Right atrium auricular region (tissue), 2 donors: ENCODE results near the gene PRR36. TPM values are rescaled to one million over a fixed set of nuclear protein-coding genes. Genes with fewer than 3 reads are reported as not detected.
"Not testable (repeated sequence)": the region's sequence is repeated elsewhere in the genome, so short reads cannot be mapped to it uniquely, and the experiment has no call there.

Experiments used
- DNase-seq: peaks from one replicate; pipeline ENCODE4 v3.0.0-alpha.2; 2019; ENCODE audit warnings: low spot score
- H3K27ac ChIP-seq, 2 donors: fragments of 200-600 bp; sonication (generic); 1 replicate in 1 of 2; 2 replicates in 1 of 2; pipeline ENCODE4 v1.5.1; 2016 to 2019
- H3K27me3 ChIP-seq, 2 donors: fragments of 200-600 bp; sonication (generic); one replicate each; pipeline versions ENCODE4 v1.5.1 to v1.6.0; 2017 to 2019
- H3K36me3 ChIP-seq: fragments of 200-600 bp; sonication (generic); one replicate; pipeline ENCODE4 v1.5.1; 2016
- H3K4me1 ChIP-seq, 2 donors: fragments of 200-600 bp; sonication (generic); one replicate each; pipeline versions ENCODE4 v1.5.1 to v1.6.0; 2017 to 2019
- H3K4me3 ChIP-seq, 2 donors: fragments of 200-600 bp; sonication (generic); 1 replicate in 1 of 2; 2 replicates in 1 of 2; pipeline ENCODE4 v1.5.1; 2017 to 2019; ENCODE audit warnings: mild to moderate bottlenecking in 1 of 2, moderate library complexity in 1 of 2
- H3K9me3 ChIP-seq, 2 donors: fragments of 200-600 bp; sonication (generic); one replicate each; pipeline ENCODE4 v1.5.1; 2019
- CTCF ChIP-seq, 2 donors: fragments of 200-600 bp; sonication (generic); IDR thresholded peaks; one replicate each; pipeline ENCODE4 v1.5.1; 2019; ENCODE audit warnings: antibody characterized with exemption in 2 of 2
- total RNA-seq, 2 donors: library from RNA; depleted of rRNA; stranded (reverse); fragments of >200 nt; gene quantifications; one replicate each; pipeline ENCODE4 v1.1.0, GENCODE V29; 2016

The PRR36 gene
- total RNA-seq, 2 donors from 2014 or later, result not detected

GRCh38 chr19:7860714-7861618 is 13.2 kb downstream of the PRR36 start:
- Histone ChIP-seq H3K4me3 (no peak overlapping the region), H3K36me3 (no peaks in the 10 kb centered on the region), H3K27ac (no peak overlapping the region), H3K9me3 (no peaks in the 10 kb centered on the region), H3K4me1 (peaks cover 0 to 21% of the 10 kb centered on the region in 2 donors), H3K27me3 (no peaks in the 10 kb centered on the region)
- DNase-seq, result no peak
- no peak for TF ChIP-seq CTCF (IDR thresholded peaks at IDR 0.05)

GRCh38 chr19:7859831-7860713 is 14.1 kb downstream of the PRR36 start:
- DNase-seq, result no peak
- Histone ChIP-seq H3K4me3 (no peak overlapping the region), H3K27ac (no peak overlapping the region), H3K9me3 (no peaks in the 10 kb centered on the region), H3K36me3 (no peaks in the 10 kb centered on the region), H3K4me1 (peaks cover 0 to 21% of the 10 kb centered on the region in 2 donors), H3K27me3 (no peaks in the 10 kb centered on the region)
- no peak for TF ChIP-seq CTCF (IDR thresholded peaks at IDR 0.05)

- not testable (repeated sequence) for H3K27me3 ChIP-seq, DNase-seq, H3K36me3 ChIP-seq, H3K9me3 ChIP-seq, H3K27ac ChIP-seq, H3K4me3 ChIP-seq
- peaks cover 0 to 21% of the 10 kb centered on the region in 2 donors for H3K4me1 ChIP-seq
These were observed 15.1 kb downstream of the PRR36 start for GRCh38 chr19:7859087-7859486.

- no peaks in the 10 kb centered on the region for H3K9me3 ChIP-seq
- H3K4me1 ChIP-seq, result peaks cover 0 to 21% of the 10 kb centered on the region in 2 donors
- no peak for TF ChIP-seq CTCF (IDR thresholded peaks at IDR 0.05)
- no peaks in the 10 kb centered on the region for H3K36me3 ChIP-seq
- no peak for DNase-seq
- no peaks in the 10 kb centered on the region for H3K27me3 ChIP-seq
- no peak overlapping the region for H3K27ac ChIP-seq
- H3K4me3 ChIP-seq, result no peak overlapping the region
These were observed 15.9 kb downstream of the PRR36 start for GRCh38 chr19:7858109-7858770.

- TF ChIP-seq CTCF (IDR thresholded peaks at IDR 0.05), result no peak
- Histone ChIP-seq H3K4me1 (peaks cover 0 to 20% of the 10 kb centered on the region in 2 donors), H3K27me3 (no peaks in the 10 kb centered on the region), H3K27ac (no peak overlapping the region), H3K36me3 (no peaks in the 10 kb centered on the region), H3K4me3 (no peak overlapping the region), H3K9me3 (no peaks in the 10 kb centered on the region)
- DNase-seq, result no peak
These were observed 16.5 kb downstream of the PRR36 start for GRCh38 chr19:7857727-7858108.
